Measurements from ENCODE around the gene HHAT. TPM values are rescaled to one million over a fixed set of nuclear protein-coding genes. Genes with fewer than 3 reads are reported as not detected.

HHAT gene
- total RNA-seq, 1 experiment from 2014 or later = 4.6 TPM

DNA sequence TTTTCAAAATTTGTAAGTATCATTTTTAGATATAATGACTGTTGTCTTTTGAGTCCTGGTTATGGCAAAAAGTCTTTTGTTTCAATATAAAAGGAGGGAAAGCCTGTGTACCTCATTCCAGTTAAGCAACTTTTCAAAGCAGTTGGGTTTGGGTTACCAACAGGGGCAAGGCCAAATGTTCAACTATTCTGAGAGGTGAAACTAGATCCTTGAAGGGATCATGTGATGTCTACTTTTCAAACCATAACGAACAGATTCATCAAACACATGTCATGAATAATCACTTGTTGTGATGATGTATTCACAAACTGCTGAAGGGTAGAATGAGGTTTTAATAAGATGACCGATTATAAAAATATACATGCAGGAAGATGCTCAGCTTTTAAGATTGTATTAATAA is 171.3 kb downstream of the HHAT start:
- no peak overlapping the region for H3K4me3 Mint-ChIP-seq (ENCODE audit: unreplicated experiment)
- CTCF ChIA-PET = interaction anchor here (1.5 kb wide), 1 partner anchor 20 kb away, joined by 4 read pairs; no protein-coding TSS in a partner anchor
- H3K36me3 Mint-ChIP-seq (ENCODE audit: insufficient read depth, unreplicated experiment) = no peaks in the 10 kb centered on the region

DNA sequence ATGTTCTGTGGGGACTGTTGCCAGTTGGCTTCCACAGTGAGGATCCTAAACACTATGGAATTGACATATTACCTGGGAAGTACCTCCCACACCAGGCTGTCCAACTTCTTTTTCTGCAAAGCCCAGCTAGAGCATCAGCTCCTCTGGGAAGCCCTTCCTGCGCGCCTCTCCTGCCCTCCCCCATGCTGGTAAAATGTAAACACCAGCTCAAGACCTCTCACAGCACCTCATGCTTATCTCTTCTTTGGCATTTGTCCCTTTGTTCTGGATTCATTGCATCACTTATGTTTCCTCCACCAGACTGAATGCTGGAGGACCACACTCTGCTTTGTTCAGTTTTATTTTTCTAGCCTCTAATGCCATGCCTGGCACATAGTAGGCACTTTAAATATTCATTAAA is 172.1 kb downstream of the HHAT start:
- TF ChIP-seq, protein P1, sequence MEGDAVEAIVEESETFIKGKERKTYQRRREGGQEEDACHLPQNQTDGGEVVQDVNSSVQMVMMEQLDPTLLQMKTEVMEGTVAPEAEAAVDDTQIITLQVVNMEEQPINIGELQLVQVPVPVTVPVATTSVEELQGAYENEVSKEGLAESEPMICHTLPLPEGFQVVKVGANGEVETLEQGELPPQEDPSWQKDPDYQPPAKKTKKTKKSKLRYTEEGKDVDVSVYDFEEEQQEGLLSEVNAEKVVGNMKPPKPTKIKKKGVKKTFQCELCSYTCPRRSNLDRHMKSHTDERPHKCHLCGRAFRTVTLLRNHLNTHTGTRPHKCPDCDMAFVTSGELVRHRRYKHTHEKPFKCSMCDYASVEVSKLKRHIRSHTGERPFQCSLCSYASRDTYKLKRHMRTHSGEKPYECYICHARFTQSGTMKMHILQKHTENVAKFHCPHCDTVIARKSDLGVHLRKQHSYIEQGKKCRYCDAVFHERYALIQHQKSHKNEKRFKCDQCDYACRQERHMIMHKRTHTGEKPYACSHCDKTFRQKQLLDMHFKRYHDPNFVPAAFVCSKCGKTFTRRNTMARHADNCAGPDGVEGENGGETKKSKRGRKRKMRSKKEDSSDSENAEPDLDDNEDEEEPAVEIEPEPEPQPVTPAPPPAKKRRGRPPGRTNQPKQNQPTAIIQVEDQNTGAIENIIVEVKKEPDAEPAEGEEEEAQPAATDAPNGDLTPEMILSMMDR (IDR thresholded peaks at IDR 0.05; ENCODE audit: unreplicated experiment) = no peak
- H3K4me1 Mint-ChIP-seq (ENCODE audit: insufficient read depth, unreplicated experiment) = no peaks in the 10 kb centered on the region
- ChIA-PET CTCF (no interaction called here), POLR2A (no interaction called here)
- BruUV-seq (replicated peaks) = no TSS peak
- no peak overlapping the region for H3K27ac Mint-ChIP-seq (ENCODE audit: low read depth, unreplicated experiment)
- H3K9me3 Mint-ChIP-seq (ENCODE audit: unreplicated experiment) = no peaks in the 10 kb centered on the region
- intact Hi-C loops (cut with micrococcal nuclease) = no loop called here
- no peaks in the 10 kb centered on the region for H3K36me3 Mint-ChIP-seq (ENCODE audit: insufficient read depth, unreplicated experiment)
- H3K27me3 Mint-ChIP-seq (ENCODE audit: insufficient read depth, unreplicated experiment) = no peaks in the 10 kb centered on the region
- H3K4me3 Mint-ChIP-seq (ENCODE audit: unreplicated experiment) = no peak overlapping the region
- no peak for DNase-seq (ENCODE audit: unreplicated experiment)

More for the DNA sequence above, 171.3 kb downstream of the HHAT start:
- POLR2A ChIA-PET = no interaction called here
- no peaks in the 10 kb centered on the region for H3K4me1 Mint-ChIP-seq (ENCODE audit: insufficient read depth, unreplicated experiment)
- TF ChIP-seq, protein P1 (IDR thresholded peaks at IDR 0.05; ENCODE audit: unreplicated experiment) = no peak
- intact Hi-C loops (cut with micrococcal nuclease) = no loop called here
- no TSS peak for BruUV-seq (replicated peaks)
- no peak for DNase-seq (ENCODE audit: unreplicated experiment)
- no peak overlapping the region for H3K27ac Mint-ChIP-seq (ENCODE audit: low read depth, unreplicated experiment)
- no peaks in the 10 kb centered on the region for H3K27me3 Mint-ChIP-seq (ENCODE audit: insufficient read depth, unreplicated experiment)
- H3K9me3 Mint-ChIP-seq (ENCODE audit: unreplicated experiment) = no peaks in the 10 kb centered on the region

- TF ChIP-seq, protein P1 (IDR thresholded peaks at IDR 0.05; ENCODE audit: unreplicated experiment) = no peak
- POLR2A ChIA-PET = interaction anchor here (0.9 kb wide), 1 partner anchor 11 kb away, joined by 3 read pairs; no protein-coding TSS in a partner anchor
- Mint-ChIP-seq H3K4me3 (ENCODE audit: unreplicated experiment) (no peak overlapping the region), H3K27me3 (ENCODE audit: insufficient read depth, unreplicated experiment) (no peaks in the 10 kb centered on the region), H3K4me1 (ENCODE audit: insufficient read depth, unreplicated experiment) (no peaks in the 10 kb centered on the region), H3K36me3 (ENCODE audit: insufficient read depth, unreplicated experiment) (no peaks in the 10 kb centered on the region), H3K9me3 (ENCODE audit: unreplicated experiment) (no peaks in the 10 kb centered on the region), H3K27ac (ENCODE audit: low read depth, unreplicated experiment) (no peak overlapping the region)
- intact Hi-C loops (cut with micrococcal nuclease) = no loop called here
- CTCF ChIA-PET = interaction anchor here (0.6 to 1.9 kb wide), 2 partner anchors 57 to 1255 kb away, joined by 3 to 7 read pairs; no protein-coding TSS in a partner anchor
- DNase-seq (ENCODE audit: unreplicated experiment) = no peak
- BruUV-seq (replicated peaks) = no TSS peak
Measured at GRCh38 chr1:210504286-210504685, 175.6 kb downstream of the HHAT start.

GRCh38 chr1:210505601-210506496 is 177.1 kb downstream of the HHAT start:
- TF ChIP-seq, protein P1 (IDR thresholded peaks at IDR 0.05; ENCODE audit: unreplicated experiment) = no peak
- BruUV-seq (replicated peaks) = no TSS peak
- Mint-ChIP-seq H3K27me3 (ENCODE audit: insufficient read depth, unreplicated experiment) (no peaks in the 10 kb centered on the region), H3K4me3 (ENCODE audit: unreplicated experiment) (no peak overlapping the region), H3K27ac (ENCODE audit: low read depth, unreplicated experiment) (no peak overlapping the region), H3K4me1 (ENCODE audit: insufficient read depth, unreplicated experiment) (no peaks in the 10 kb centered on the region), H3K36me3 (ENCODE audit: insufficient read depth, unreplicated experiment) (no peaks in the 10 kb centered on the region), H3K9me3 (ENCODE audit: unreplicated experiment) (no peaks in the 10 kb centered on the region)
- ChIA-PET CTCF (interaction anchor here (0.5 to 0.8 kb wide), 6 partner anchors 16 to 580 kb away, joined by 3 to 4 read pairs (median 3); no protein-coding TSS in a partner anchor), POLR2A (no interaction called here)
- intact Hi-C loops (cut with micrococcal nuclease) = no loop called here
- DNase-seq (ENCODE audit: unreplicated experiment) = no peak
